GM12874 (cell line): Measurements from ENCODE around the gene CNTN4.

Experiments
- TF ChIP-seq, protein P1 (sequence below): IDR thresholded peaks from 2 replicates; pipeline ENCODE4 v1.5.1; 2011; ENCODE audit warnings: low read depth, mild to moderate bottlenecking, control low read depth, low read length, moderate library complexity; ENCODE audit not compliant: insufficient read depth

The CNTN4 gene

DNA sequence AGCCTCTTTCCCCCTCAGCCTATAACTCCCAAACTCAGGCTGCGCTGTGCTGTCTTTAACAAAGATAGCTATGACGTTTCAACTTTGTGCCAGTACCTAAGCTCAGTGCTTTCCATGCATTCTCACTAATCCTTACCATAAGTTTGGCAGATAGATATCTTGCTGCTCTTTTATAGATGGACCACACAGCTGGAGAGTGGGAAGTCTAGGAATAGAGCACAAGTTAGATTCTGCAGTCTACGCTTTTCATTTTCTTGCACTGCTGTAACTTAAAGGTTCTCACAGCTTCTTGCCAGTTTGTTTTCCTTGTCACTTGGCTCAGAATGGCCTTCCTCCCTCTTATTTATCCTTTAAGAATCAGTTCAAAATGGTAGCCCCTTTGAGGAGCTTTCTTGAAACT lies 468.8 kb downstream of the CNTN4 start:
- TF ChIP-seq, protein P1, sequence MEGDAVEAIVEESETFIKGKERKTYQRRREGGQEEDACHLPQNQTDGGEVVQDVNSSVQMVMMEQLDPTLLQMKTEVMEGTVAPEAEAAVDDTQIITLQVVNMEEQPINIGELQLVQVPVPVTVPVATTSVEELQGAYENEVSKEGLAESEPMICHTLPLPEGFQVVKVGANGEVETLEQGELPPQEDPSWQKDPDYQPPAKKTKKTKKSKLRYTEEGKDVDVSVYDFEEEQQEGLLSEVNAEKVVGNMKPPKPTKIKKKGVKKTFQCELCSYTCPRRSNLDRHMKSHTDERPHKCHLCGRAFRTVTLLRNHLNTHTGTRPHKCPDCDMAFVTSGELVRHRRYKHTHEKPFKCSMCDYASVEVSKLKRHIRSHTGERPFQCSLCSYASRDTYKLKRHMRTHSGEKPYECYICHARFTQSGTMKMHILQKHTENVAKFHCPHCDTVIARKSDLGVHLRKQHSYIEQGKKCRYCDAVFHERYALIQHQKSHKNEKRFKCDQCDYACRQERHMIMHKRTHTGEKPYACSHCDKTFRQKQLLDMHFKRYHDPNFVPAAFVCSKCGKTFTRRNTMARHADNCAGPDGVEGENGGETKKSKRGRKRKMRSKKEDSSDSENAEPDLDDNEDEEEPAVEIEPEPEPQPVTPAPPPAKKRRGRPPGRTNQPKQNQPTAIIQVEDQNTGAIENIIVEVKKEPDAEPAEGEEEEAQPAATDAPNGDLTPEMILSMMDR = no peak

DNA sequence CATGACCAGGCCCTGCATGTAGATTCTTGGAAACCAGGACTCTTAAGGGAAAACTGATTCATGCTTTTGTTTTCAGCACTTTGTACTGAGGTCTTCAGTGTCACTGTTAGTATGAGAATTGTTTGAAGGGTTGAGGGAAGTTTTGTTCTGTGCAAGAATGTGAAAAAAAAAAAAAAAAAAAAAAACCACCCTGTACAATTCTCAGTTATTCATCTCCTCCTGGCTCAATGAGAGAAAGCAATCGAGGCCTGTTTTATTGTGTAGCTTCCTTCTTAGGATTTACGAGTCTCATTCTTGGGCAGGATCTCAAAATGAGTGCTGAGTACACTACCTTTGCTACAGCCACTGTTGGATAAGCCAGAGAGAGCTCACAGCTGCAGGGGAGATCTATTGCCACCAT lies 469.5 kb downstream of the CNTN4 start:
- TF ChIP-seq, protein P1 = no peak

DNA sequence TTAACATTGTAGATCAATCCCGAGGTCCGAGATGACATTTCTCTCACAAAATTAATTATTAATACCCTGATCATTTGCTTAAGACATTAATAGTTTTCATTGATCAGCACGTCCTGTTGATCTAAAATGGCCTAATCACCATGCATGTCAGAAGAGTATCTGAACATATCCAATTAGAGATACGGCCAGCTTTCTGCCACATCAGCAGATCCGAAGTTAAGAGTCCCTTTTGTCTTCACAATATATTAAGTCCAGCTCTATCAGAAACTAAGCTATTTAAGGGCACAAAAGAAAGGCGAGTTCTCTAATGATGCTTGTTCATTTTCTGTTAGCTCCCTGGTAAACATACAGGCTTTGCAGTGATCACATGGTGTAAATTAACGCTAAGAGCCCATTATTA lies 470.3 kb downstream of the CNTN4 start:
- TF ChIP-seq, protein P1 = no peak

DNA sequence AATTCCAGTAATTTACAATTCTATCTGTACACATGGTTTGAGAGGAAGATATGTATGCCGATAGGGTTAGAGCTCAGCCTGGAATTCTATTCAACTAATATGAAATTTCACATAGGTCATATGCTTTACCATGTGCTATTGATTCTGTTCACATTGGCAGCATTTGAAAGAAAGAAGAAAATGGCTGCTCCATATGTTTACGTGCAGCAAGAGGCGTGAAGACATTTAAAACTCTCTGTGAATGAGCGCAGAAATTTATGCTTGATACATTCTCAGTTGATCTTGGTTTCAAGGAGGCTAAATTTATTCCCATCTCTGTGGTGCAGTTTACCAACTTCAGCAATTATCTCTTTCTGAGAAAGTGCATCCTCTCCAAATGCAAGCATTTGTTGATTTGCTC lies 478.9 kb downstream of the CNTN4 start:
- TF ChIP-seq, protein P1 = no peak

DNA sequence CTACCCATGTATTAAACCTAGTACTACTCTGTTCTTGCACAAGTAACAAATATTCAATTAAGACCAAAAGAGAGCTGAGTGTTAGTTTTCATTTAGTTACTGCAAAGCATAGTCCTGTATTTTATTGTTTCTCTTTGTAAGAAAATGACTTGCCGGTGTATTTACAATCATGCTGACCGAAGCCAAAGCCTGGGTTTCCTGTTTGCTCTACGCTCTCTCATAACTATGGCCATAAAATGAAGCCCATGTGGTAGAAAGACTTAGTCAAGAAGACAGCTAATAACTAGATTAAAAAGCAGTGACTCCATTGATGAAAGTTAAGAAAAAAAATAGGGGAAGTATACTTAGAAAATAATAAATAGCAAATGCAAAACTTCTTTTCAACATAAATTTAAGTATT lies 479.9 kb downstream of the CNTN4 start:
- TF ChIP-seq, protein P1 = no peak

DNA sequence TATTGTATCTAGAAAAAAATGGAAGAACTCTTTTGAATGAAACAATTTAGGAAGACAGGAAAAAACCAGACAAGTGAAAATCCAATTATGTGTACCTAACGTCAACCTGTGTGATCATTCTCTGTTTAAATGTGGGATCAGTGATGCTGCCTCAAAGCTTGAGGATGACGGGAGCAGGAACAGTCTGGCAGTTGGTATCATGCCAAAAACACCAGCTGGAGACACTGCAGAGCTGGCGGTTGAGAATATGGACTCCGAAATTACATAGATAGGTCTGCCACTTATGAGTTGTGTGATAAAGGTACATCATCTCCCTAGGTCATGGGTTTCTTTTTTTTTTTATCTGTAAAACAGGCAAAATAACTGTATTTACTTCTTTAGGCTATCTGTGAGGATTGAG lies 480.5 kb downstream of the CNTN4 start:
- TF ChIP-seq, protein P1 = no peak

DNA sequence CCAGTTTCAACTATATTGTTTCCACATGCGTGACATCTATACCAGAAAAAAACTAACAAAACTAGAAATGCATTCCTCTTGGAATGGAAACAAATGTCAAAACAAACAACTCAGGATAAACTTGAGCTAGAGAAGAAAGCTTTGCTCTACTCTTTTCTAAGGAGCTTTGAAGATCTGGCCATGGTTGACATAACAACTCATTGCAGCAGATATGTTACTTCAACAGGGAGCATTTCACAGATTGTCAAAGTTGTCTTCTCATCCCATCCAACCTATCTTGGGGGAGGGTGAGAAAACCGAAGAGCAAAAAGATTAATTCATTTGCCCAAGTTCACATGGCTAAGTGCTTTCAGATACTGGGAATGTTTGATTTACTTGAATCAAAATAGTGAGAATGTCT lies 484.4 kb downstream of the CNTN4 start:
- TF ChIP-seq, protein P1 = no peak

DNA sequence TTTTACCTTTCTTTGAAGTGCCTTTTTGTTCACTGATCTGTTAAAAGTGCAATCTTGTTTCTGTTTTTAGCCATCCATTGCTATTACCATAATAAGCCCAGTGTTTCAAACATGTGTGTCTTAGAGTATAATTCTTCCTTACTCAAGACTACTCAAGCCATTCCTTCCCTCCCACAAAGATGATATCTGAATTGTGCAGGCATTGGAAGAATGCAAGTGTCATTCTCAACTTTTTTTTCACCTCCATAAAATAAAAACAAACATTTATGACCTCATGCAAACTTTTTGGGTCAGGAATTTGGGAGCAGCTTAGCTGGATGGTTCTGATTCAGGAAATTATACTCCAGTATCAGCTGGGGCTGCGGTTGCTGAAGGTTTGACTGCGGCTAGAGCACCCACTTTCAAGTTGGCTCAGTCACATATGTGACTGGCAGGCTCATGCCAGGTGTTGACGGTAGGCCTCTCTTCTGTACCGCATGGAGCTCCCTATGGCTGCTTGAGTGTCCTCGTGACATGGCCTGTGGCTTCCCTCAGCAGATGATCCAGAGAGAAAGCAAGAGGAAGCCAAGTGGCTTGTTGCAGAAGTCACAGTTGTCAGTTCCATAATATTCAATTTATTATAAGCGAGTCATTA lies 490.8 kb downstream of the CNTN4 start:
- TF ChIP-seq, protein P1 = no peak
